Measurements from ENCODE around the gene ABCG1. TPM values are rescaled to one million over a fixed set of nuclear protein-coding genes. Genes with fewer than 3 reads are reported as not detected.

ABCG1 gene
- total and polyA plus RNA-seq, 2 experiments from 2014 or later: 1.3 to 4.4 TPM

GRCh38 chr21:42288962-42289361 lies 70.0 kb downstream of the ABCG1 start:
- no peak overlapping the region for H3K4me3 Mint-ChIP-seq
- Histone ChIP-seq H4K20me1 (replicated peaks; ENCODE audit: insufficient read depth) (no peaks in the 10 kb centered on the region), H3K4me1 (ENCODE audit: insufficient read depth) (no peaks in the 10 kb centered on the region), H3F3A (replicated peaks; ENCODE audit: low read depth) (no peaks in the 10 kb centered on the region), H3K36me3 (ENCODE audit: insufficient read depth) (no peaks in the 10 kb centered on the region), H3K9me2 (ENCODE audit: insufficient read depth) (no peaks in the 10 kb centered on the region), H3K4me2 (no peak overlapping the region), H2AFZ (no peak overlapping the region), H3K27me3 (ENCODE audit: insufficient read depth) (no peaks in the 10 kb centered on the region), H3K4me3 (no peak overlapping the region), H3K79me2 (replicated peaks; ENCODE audit: insufficient read depth) (no peaks in the 10 kb centered on the region), H3K27ac (ENCODE audit: low read depth) (no peak overlapping the region)
- ATAC-seq: no peak
- H3K36me3 Mint-ChIP-seq (ENCODE audit: low read depth): peaks cover 28% of the 10 kb centered on the region
- no peak for DNase-seq (ENCODE audit: low spot score)
- no peak overlapping the region for H3K27ac Mint-ChIP-seq
- TF ChIP-seq EZH2 (IDR thresholded peaks at IDR 0.05; ENCODE audit: low read depth, unreplicated experiment) (no peak), NANOG (IDR thresholded peaks at IDR 0.05; ENCODE audit: borderline replicate concordance) (no peak)
- peaks cover 2% of the 10 kb centered on the region; the same call in 2 of the 3 replicates for H3K4me1 Mint-ChIP-seq
- H3K27me3 Mint-ChIP-seq (ENCODE audit: insufficient read depth, low read depth, poor library complexity): peaks cover 7% of the 10 kb centered on the region
- H3K9me3 Mint-ChIP-seq: peaks cover 9% of the 10 kb centered on the region; the same call in 2 of the 3 replicates

- no peaks in the 10 kb centered on the region for H3K4me1 ChIP-seq (ENCODE audit: insufficient read depth)
- no peak for TF ChIP-seq CTCF (conservative IDR thresholded peaks at IDR 0.05; ENCODE audit: low read depth in 2 of 2)
- no peak overlapping the region for H2AFZ ChIP-seq
- no peak overlapping the region for H3K27ac ChIP-seq (ENCODE audit: low read depth)
- Mint-ChIP-seq H3K4me1 (peaks cover 2% of the 10 kb centered on the region; the same call in 2 of the 3 replicates), H3K4me3 (no peak overlapping the region), H3K27me3 (ENCODE audit: insufficient read depth, low read depth, poor library complexity) (peaks cover 8% of the 10 kb centered on the region), H3K9me3 (peaks cover 9% of the 10 kb centered on the region; the same call in 2 of the 3 replicates), H3K27ac (no peak overlapping the region), H3K36me3 (ENCODE audit: low read depth) (peaks cover 31% of the 10 kb centered on the region)
- H3F3A ChIP-seq (replicated peaks; ENCODE audit: low read depth): no peaks in the 10 kb centered on the region
- no peak overlapping the region for H3K4me2 ChIP-seq
- no peak for ATAC-seq
- H3K27me3 ChIP-seq (ENCODE audit: insufficient read depth): no peaks in the 10 kb centered on the region
- DNase-seq (ENCODE audit: low spot score): no peak
- H3K79me2 ChIP-seq (replicated peaks; ENCODE audit: insufficient read depth): no peaks in the 10 kb centered on the region
- H3K4me3 ChIP-seq: no peak overlapping the region
- no peaks in the 10 kb centered on the region for H3K9me2 ChIP-seq (ENCODE audit: insufficient read depth)
- H4K20me1 ChIP-seq (replicated peaks; ENCODE audit: insufficient read depth): no peaks in the 10 kb centered on the region
- H3K36me3 ChIP-seq (ENCODE audit: insufficient read depth): no peaks in the 10 kb centered on the region
Measured at GRCh38 chr21:42289926-42290325, 71.0 kb downstream of the ABCG1 start.

DNA sequence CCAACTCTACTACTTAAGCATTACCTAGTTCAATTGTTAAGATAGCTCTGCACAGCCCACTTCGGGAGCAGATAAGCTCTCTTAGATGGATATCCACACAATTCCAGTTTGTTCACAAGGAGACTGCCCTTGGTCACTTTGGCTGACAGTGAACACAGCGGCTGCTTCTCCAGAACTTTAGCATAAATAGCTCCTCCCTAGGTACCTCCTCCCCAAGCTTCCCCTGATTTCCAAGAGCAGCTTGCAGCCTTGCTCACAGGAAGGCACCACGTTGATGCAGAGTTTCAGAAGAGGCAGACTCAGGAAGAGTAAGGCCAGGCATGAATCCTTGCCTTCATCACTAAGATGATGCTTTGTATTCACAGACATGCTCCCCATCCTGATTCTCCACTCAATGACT lies 71.6 kb downstream of the ABCG1 start:
- ATAC-seq: no peak
- no peak overlapping the region for H3K27ac Mint-ChIP-seq
- no peak overlapping the region for H3K4me3 Mint-ChIP-seq

More for the DNA sequence above, 71.6 kb downstream of the ABCG1 start:
- H2AFZ ChIP-seq: no peak overlapping the region
- no peaks in the 10 kb centered on the region for H3K27me3 ChIP-seq (ENCODE audit: insufficient read depth)
- no peak overlapping the region for H3K27ac ChIP-seq (ENCODE audit: low read depth)
- H3K9me3 Mint-ChIP-seq: peaks cover 9% of the 10 kb centered on the region; the same call in 2 of the 3 replicates
- DNase-seq (ENCODE audit: low spot score): no peak
- H4K20me1 ChIP-seq (replicated peaks; ENCODE audit: insufficient read depth): no peaks in the 10 kb centered on the region
- H3K4me1 ChIP-seq (ENCODE audit: insufficient read depth): no peaks in the 10 kb centered on the region
- H3K4me1 Mint-ChIP-seq: peaks cover 2% of the 10 kb centered on the region; the same call in 2 of the 3 replicates
- no peaks in the 10 kb centered on the region for H3K36me3 ChIP-seq (ENCODE audit: insufficient read depth)
- H3K4me2 ChIP-seq: no peak overlapping the region
- no peak overlapping the region for H3K4me3 ChIP-seq
- TF ChIP-seq ZNF331 (CRISPR knock-in tag; IDR thresholded peaks at IDR 0.05; ENCODE audit: low read depth) (no peak), CTCF (conservative IDR thresholded peaks at IDR 0.05; ENCODE audit: low read depth in 2 of 2) (no peak), CREB1 (CRISPR knock-in tag; IDR thresholded peaks at IDR 0.05; ENCODE audit: low read depth) (no peak), EZH2phosphoT487 (IDR thresholded peaks at IDR 0.05; ENCODE audit: unreplicated experiment) (no peak)
- TF ChIP-seq, protein P1, sequence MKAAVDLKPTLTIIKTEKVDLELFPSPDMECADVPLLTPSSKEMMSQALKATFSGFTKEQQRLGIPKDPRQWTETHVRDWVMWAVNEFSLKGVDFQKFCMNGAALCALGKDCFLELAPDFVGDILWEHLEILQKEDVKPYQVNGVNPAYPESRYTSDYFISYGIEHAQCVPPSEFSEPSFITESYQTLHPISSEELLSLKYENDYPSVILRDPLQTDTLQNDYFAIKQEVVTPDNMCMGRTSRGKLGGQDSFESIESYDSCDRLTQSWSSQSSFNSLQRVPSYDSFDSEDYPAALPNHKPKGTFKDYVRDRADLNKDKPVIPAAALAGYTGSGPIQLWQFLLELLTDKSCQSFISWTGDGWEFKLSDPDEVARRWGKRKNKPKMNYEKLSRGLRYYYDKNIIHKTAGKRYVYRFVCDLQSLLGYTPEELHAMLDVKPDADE (IDR thresholded peaks at IDR 0.05): no peak
- TF ChIP-seq, protein P2, sequence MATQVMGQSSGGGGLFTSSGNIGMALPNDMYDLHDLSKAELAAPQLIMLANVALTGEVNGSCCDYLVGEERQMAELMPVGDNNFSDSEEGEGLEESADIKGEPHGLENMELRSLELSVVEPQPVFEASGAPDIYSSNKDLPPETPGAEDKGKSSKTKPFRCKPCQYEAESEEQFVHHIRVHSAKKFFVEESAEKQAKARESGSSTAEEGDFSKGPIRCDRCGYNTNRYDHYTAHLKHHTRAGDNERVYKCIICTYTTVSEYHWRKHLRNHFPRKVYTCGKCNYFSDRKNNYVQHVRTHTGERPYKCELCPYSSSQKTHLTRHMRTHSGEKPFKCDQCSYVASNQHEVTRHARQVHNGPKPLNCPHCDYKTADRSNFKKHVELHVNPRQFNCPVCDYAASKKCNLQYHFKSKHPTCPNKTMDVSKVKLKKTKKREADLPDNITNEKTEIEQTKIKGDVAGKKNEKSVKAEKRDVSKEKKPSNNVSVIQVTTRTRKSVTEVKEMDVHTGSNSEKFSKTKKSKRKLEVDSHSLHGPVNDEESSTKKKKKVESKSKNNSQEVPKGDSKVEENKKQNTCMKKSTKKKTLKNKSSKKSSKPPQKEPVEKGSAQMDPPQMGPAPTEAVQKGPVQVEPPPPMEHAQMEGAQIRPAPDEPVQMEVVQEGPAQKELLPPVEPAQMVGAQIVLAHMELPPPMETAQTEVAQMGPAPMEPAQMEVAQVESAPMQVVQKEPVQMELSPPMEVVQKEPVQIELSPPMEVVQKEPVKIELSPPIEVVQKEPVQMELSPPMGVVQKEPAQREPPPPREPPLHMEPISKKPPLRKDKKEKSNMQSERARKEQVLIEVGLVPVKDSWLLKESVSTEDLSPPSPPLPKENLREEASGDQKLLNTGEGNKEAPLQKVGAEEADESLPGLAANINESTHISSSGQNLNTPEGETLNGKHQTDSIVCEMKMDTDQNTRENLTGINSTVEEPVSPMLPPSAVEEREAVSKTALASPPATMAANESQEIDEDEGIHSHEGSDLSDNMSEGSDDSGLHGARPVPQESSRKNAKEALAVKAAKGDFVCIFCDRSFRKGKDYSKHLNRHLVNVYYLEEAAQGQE (IDR thresholded peaks at IDR 0.05; ENCODE audit: unreplicated experiment): no peak
- no peaks in the 10 kb centered on the region for H3K79me2 ChIP-seq (replicated peaks; ENCODE audit: insufficient read depth)
- H3F3A ChIP-seq (replicated peaks; ENCODE audit: low read depth): no peaks in the 10 kb centered on the region
- peaks cover 31% of the 10 kb centered on the region for H3K36me3 Mint-ChIP-seq (ENCODE audit: low read depth)
- H3K9me2 ChIP-seq (ENCODE audit: insufficient read depth): no peaks in the 10 kb centered on the region
- peaks cover 8% of the 10 kb centered on the region for H3K27me3 Mint-ChIP-seq (ENCODE audit: insufficient read depth, low read depth, poor library complexity)

All from GM23338 (cell line).